Stimulated activated naive CD8-positive, alpha-beta T cell treated with anti-CD3 and anti-CD28 coated beads, Interleukin-15, amount 100 ng/mL, for 72 hours (primary cell): Measurements from ENCODE around the gene GFI1B.
"Not testable (repeated sequence)": the region's sequence is repeated elsewhere in the genome, so short reads cannot be mapped to it uniquely, and the experiment has no call there.

Experiments used
- ATAC-seq: fragments of 150-1000 bp; cut with Tn5 transposase; 2 replicates; pipeline ENCODE4 v1.10.0; 2021; ENCODE audit warnings: mild to moderate bottlenecking, moderate library complexity
- DNase-seq, 2 donors: peaks; one replicate each; pipeline ENCODE4 v3.0.0; 2021 to 2022
- H3K27ac Mint-ChIP-seq, 2 donors: one replicate each; pipeline ENCODE4 v1.8.0; 2022; ENCODE audit warnings: mild to moderate bottlenecking in 2 of 2, mixed read lengths in 2 of 2, moderate library complexity in 2 of 2
- H3K27me3 Mint-ChIP-seq: one replicate; pipeline ENCODE4 v1.8.0; 2022; ENCODE audit warnings: mixed read lengths
- H3K4me1 Mint-ChIP-seq: one replicate; pipeline ENCODE4 v1.8.0; 2022; ENCODE audit warnings: mild to moderate bottlenecking, mixed read lengths
- H3K4me3 Mint-ChIP-seq, 2 donors: one replicate each; pipeline ENCODE4 v1.8.0; 2022; ENCODE audit warnings: mild to moderate bottlenecking in 2 of 2, mixed read lengths in 2 of 2, moderate library complexity in 1 of 2
- H3K9me3 Mint-ChIP-seq, 2 donors: one replicate each; pipeline ENCODE4 v1.8.0; 2022; ENCODE audit warnings: mixed read lengths in 2 of 2

The GFI1B gene

GRCh38 chr9:132949709-132950108 is 28.8 kb upstream of the GFI1B start:
- Mint-ChIP-seq H3K27me3 (no peaks in the 10 kb centered on the region), H3K4me1 (peaks cover 7% of the 10 kb centered on the region), H3K9me3 (no peaks in the 10 kb centered on the region), H3K27ac (no peak overlapping the region), H3K4me3 (no peak overlapping the region)
- DNase-seq (no peak), ATAC-seq (no peak)

- H3K9me3 Mint-ChIP-seq, result peaks cover 5 to 12% of the 10 kb centered on the region in 2 donors
- ATAC-seq, result no peak
- H3K4me3 Mint-ChIP-seq, result no peak overlapping the region
- H3K27ac Mint-ChIP-seq, result no peak overlapping the region
- no peaks in the 10 kb centered on the region for H3K27me3 Mint-ChIP-seq
- DNase-seq, result no peak
- H3K4me1 Mint-ChIP-seq, result no peaks in the 10 kb centered on the region
Measured at GRCh38 chr9:132955123-132955522, 23.4 kb upstream of the GFI1B start.

GRCh38 chr9:132955768-132956167 is 22.7 kb upstream of the GFI1B start:
- Mint-ChIP-seq H3K9me3 (peaks cover 5 to 12% of the 10 kb centered on the region in 2 donors), H3K27ac (no peak overlapping the region), H3K4me3 (no peak overlapping the region), H3K4me1 (no peaks in the 10 kb centered on the region), H3K27me3 (no peaks in the 10 kb centered on the region)
- ATAC-seq (no peak), DNase-seq (no peak)

DNA sequence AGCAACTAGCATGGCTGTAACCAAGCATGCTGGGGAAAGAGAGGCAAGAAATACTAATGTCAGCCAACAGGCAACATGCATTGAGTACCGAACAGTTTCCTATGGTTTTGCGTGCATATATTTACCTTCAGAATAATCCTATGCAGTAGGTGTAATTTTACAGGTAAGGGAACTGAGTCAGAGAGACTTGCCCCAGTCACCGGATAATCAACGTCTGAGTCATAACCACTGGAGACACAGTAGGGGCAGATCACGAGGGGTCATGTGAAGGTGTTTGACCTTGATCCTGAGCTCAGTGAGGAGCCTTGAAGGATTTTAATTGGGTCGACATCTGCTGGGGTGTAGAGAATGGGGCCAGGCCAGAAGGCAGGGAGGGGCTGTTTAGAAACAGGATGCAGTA is 20.7 kb upstream of the GFI1B start:
- Mint-ChIP-seq H3K27ac (no peak overlapping the region), H3K9me3 (peaks cover 5 to 12% of the 10 kb centered on the region in 2 donors), H3K27me3 (no peaks in the 10 kb centered on the region), H3K4me1 (no peaks in the 10 kb centered on the region), H3K4me3 (no peak overlapping the region)
- ATAC-seq (no peak), DNase-seq (no peak)

- H3K4me1 Mint-ChIP-seq, result no peaks in the 10 kb centered on the region
- no peaks in the 10 kb centered on the region for H3K27me3 Mint-ChIP-seq
- no peak overlapping the region for H3K27ac Mint-ChIP-seq
- DNase-seq (no peak), ATAC-seq (no peak)
- H3K4me3 Mint-ChIP-seq, result no peak overlapping the region
- H3K9me3 Mint-ChIP-seq, result peaks cover 5 to 12% of the 10 kb centered on the region in 2 donors
Measured at GRCh38 chr9:132961002-132961401, 17.5 kb upstream of the GFI1B start.

- no peak for ATAC-seq
Measured at GRCh38 chr9:132965478-132965877, 13.0 kb upstream of the GFI1B start.

GRCh38 chr9:132967908-132968307 is 10.6 kb upstream of the GFI1B start:
- not testable (repeated sequence) for H3K4me1 Mint-ChIP-seq, H3K4me3 Mint-ChIP-seq, ATAC-seq, DNase-seq, H3K9me3 Mint-ChIP-seq
- Mint-ChIP-seq H3K27ac (peak overlapping the region in 1 of 2 donors; percentile 71), H3K27me3 (peaks cover 19% of the 10 kb centered on the region)

More at GRCh38 chr9:132965478-132965877, 13.0 kb upstream of the GFI1B start:
- no peak for DNase-seq
- peaks cover 8% of the 10 kb centered on the region for H3K27me3 Mint-ChIP-seq
- H3K4me3 Mint-ChIP-seq, result no peak overlapping the region
- H3K27ac Mint-ChIP-seq, result no peak overlapping the region
- no peaks in the 10 kb centered on the region for H3K4me1 Mint-ChIP-seq
- H3K9me3 Mint-ChIP-seq, result no peaks in the 10 kb centered on the region

DNA sequence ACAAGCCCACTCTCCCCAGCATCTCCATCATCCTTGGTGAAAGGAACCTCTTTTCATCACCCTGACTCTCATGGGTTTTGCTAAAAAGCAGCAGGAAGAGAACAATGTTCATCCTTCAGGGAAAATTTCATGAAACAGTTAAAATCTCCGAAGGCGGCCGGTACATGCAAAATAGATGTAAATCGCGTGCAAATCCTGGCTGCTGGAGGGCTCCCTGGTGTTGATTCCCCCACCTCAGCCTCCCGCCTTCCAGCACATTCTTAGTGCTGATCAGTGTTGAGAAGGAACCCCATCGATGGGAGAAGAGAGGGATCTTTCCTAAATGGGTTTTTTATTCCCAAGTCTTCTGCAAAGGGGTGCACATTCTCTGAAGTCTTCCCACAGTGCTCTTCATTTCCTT is 8.7 kb upstream of the GFI1B start:
- ATAC-seq (no peak), DNase-seq (no peak)
- Mint-ChIP-seq H3K4me1 (peaks cover 5% of the 10 kb centered on the region), H3K27me3 (peaks cover 38% of the 10 kb centered on the region), H3K4me3 (no peak overlapping the region), H3K27ac (no peak overlapping the region), H3K9me3 (no peaks in the 10 kb centered on the region)

DNA sequence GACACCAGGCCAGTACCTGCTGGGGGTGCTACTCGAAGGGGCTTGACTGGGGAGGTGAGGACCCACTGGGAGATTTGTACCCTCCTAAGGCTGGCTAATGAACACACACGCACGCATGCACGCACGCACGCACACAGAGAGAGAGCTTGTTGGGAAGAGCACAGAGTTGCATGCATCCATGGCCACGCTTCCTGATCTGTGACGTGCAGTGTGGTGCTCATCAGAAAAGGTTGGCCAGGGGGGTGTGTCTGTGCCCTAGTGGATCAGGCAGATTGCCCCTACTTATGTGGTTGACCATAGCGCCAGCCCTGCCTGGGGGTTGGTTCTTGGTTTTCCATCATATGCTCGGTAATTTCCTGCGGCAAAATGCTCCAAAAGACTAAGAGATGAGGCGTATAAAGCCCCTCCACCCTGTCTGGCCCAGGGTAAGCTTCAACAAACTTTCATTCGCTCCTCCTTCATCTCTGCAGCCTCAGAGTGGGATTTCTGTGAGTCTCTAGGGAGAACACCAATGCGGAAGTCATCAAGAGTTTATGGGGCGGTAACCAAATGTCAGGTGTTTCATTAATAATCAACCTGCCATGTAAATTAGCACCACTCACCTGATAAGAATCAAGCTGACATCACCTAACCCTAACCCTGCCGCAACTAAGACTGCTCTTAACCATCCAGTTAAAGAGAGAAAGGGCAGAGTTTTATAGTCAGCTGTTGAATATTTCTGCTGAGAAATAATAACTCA is 8.0 kb upstream of the GFI1B start:
- Mint-ChIP-seq H3K27ac (no peak overlapping the region), H3K4me1 (peaks cover 5% of the 10 kb centered on the region), H3K9me3 (no peaks in the 10 kb centered on the region), H3K27me3 (peaks cover 45% of the 10 kb centered on the region), H3K4me3 (no peak overlapping the region)
- DNase-seq (no peak), ATAC-seq (no peak)

DNA sequence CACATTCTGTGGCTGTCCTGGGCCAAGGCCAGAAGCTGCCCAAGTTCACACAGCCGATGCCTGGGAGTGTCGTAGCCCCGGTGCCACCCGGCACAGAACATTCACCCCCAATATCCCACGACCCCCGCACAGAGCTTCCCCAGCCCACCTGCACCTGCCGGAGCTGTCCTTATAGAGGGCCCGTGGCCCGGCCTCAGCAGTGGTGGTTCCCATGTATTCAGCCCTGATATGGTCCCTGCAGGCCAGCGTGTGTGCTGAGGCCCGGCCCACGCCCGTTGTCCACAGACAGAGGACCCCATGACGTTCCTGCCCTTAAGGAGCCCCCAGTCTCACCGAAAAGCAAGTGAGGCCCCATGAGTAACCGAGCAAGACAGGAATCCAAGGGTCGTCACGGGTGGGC is 5.3 kb upstream of the GFI1B start:
- Mint-ChIP-seq H3K4me3 (no peak overlapping the region), H3K27me3 (peaks cover 61% of the 10 kb centered on the region), H3K9me3 (no peaks in the 10 kb centered on the region), H3K4me1 (peaks cover 5% of the 10 kb centered on the region), H3K27ac (no peak overlapping the region)
- DNase-seq (no peak), ATAC-seq (no peak)

DNA sequence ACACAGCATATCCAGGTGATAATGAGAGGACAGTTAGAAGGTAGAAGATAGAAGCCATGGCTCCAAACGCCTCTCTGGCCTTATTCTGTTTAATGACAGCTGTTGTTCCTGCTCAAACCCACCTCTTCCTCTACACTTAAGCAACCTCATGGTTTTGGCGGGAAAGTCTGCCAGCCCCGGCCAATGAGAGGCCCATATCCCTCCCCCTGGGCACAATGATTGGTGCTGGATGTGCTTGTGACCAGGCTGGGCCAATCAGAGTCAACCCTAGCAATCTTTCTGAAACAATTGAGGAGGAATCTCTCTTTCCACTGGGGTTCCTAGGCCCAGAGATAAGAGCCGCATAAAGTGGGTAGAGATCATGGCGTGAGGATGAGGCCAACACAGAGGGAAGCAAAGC is 4.8 kb upstream of the GFI1B start:
- no peak overlapping the region for H3K4me3 Mint-ChIP-seq

DNA sequence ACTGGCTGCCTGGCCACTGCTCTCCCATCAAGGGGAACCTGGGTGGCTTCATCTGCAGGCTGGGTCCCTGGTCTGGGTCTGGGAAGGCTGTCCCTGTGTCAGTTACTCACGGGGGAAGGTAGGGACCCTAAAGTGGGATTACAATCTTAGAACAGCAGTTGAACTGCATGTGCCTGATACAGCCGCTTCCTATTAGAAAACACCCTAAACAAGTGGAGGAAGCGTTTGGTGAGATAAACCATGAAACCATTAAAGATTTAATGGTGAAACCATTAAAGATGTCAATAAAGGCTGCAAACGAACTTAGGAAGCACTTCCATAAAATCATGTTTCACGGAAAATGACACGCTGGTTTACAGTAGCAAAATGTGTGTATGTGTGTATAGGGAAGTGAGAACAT is 2.5 kb upstream of the GFI1B start:
- peaks cover 13% of the 10 kb centered on the region for H3K4me1 Mint-ChIP-seq
- H3K27me3 Mint-ChIP-seq, result peaks cover 81% of the 10 kb centered on the region
- no peak overlapping the region for H3K27ac Mint-ChIP-seq
- ATAC-seq, result no peak
- H3K9me3 Mint-ChIP-seq, result no peaks in the 10 kb centered on the region
- H3K4me3 Mint-ChIP-seq, result no peak overlapping the region
- DNase-seq, result no peak

More for the DNA sequence above, 4.8 kb upstream of the GFI1B start:
- Mint-ChIP-seq H3K27ac (no peak overlapping the region), H3K27me3 (peaks cover 67% of the 10 kb centered on the region), H3K9me3 (no peaks in the 10 kb centered on the region), H3K4me1 (peaks cover 10% of the 10 kb centered on the region)
- DNase-seq (no peak), ATAC-seq (peak; percentile 44)

DNA sequence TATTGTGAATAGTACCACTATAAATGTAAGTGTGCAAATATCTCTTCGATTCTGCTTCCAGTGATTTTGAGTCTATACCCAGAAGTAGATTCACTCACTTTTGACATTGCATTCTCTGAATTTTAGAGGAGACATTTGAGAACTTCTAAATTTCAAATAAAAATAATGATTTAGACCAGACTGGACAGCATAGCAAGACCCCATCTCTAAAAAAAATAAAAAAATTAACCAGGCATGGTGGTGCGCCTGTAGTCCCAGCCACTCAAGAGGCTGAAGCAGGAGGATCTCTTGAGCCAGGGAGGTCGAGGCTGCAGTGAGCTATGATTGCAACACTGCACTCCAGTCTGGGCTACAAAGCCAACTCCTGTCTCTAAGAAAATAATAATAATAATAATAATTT is 1.9 kb upstream of the GFI1B start:
- DNase-seq, result no peak
- Mint-ChIP-seq H3K27me3 (peaks cover 81% of the 10 kb centered on the region), H3K9me3 (no peaks in the 10 kb centered on the region), H3K4me3 (no peak overlapping the region), H3K4me1 (peaks cover 13% of the 10 kb centered on the region), H3K27ac (no peak overlapping the region)
- ATAC-seq, result no peak

DNA sequence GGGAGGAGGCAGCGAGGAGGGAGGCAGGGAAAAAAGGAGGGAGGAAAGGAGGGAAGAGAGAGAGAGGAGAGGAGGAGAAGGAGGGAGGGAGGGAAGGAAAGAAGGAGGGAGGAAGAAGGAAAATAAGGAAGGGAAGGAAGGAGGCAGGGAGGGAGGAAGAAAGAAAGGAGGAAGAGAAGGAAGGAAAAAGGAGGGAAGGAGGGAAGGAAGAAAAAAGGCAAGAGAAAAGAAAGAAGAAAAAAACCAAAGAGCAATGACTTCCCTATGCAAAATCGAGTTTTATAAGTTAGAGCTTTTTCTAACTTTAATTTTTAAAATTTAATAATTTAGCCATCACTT is 413 bp upstream of the GFI1B start:
- Mint-ChIP-seq H3K4me3 (no peak overlapping the region), H3K27me3 (peaks cover 90% of the 10 kb centered on the region), H3K27ac (no peak overlapping the region), H3K4me1 (peaks cover 8% of the 10 kb centered on the region), H3K9me3 (no peaks in the 10 kb centered on the region)
- no peak for ATAC-seq
- no peak for DNase-seq

- Mint-ChIP-seq H3K27me3 (peaks cover 90% of the 10 kb centered on the region), H3K27ac (no peak overlapping the region), H3K4me1 (peaks cover 8% of the 10 kb centered on the region), H3K9me3 (no peaks in the 10 kb centered on the region), H3K4me3 (no peak overlapping the region)
- ATAC-seq (no peak), DNase-seq (no peak)
Measured at GRCh38 chr9:132980157-132980556, 1.7 kb downstream of the GFI1B start.

DNA sequence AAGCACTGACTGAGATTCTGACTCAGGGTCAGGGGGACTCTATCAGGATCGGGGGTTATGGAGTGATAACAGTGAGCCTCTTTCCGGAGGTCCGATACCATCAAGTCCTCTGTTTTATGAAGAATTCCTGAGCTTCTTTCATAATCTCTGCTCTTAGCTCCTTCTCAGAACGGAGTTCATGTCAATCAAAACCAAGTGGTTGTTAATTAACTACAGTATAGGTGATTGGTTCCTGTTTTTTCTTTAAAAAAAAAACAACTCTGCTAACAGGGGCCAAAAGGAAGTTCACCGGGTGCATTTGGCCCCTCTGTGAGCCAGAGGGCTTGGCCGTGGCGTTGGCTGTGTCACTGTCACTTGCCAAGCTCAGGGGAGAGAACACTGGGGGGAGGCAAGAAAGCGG is 4.0 kb downstream of the GFI1B start:
- Mint-ChIP-seq H3K4me3 (no peak overlapping the region), H3K9me3 (no peaks in the 10 kb centered on the region), H3K27ac (no peak overlapping the region), H3K4me1 (peaks cover 14% of the 10 kb centered on the region), H3K27me3 (peaks cover 100% of the 10 kb centered on the region)
- no peak for ATAC-seq
- no peak for DNase-seq
